Stimulated activated CD4-positive, alpha-beta T cell treated with anti-CD3 and anti-CD28 coated beads, Interleukin-4, amount 100 ng/mL, for 1 hour (primary cell): Measurements from ENCODE around the gene TATDN3.
"Not testable (repeated sequence)": the region's sequence is repeated elsewhere in the genome, so short reads cannot be mapped to it uniquely, and the experiment has no call there.

ENCODE experiments used
- DNase-seq: peaks from one replicate; pipeline ENCODE4 v3.0.0-alpha.2; 2020

TATDN3 gene

GRCh38 chr1:212791676-212792395 lies at the start of gene TATDN3, which contains the start of gene NSL1:
Gene TATDN3 (plus strand): TSS chr1:212791894. CDS start chr1:212791922, 28 bp downstream.
Gene NSL1 (minus strand): TSS chr1:212791777. CDS start chr1:212791763, 14 bp downstream.
- peak; percentile 96 for DNase-seq

- DNase-seq: no peak
These were observed 47.7 kb upstream of the TATDN3 start for GRCh38 chr1:212743901-212744475.

GRCh38 chr1:212745303-212745702 lies 46.4 kb upstream of the TATDN3 start:
- DNase-seq: no peak

- DNase-seq: no peak
These were observed 45.1 kb upstream of the TATDN3 start for GRCh38 chr1:212746546-212746945.

DNA sequence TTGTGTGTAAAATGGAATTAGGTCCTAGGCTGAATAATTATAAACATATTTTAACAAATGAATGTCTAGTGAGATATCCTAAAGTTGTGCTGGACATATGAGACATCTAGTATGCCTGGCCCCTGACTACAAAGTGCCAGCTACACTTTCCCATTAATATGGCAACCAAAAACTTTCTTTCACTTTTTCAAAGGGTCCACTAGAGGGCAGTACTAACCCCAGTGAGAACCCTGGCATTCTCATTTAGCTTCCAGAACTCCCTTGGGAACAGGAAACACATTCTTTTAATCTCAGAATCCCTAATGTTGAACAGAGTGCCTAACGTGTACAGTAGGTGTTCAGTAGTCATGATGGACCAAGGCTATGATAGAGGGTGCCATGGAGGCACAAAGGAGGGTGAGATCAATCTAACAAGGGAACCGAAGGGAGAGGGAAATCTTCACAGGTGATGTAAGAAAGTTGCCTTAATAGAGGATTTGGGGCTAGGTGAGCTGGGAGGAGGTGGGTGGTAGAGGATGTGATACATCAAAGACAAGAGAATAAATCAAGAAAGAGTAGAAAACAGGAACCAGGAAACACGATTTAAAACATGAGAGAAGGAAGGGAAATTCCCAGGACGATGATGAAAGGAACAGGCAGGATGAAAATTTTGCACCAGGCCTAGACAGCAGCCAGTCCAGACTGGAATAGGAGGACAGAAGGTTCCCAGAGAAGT lies 41.7 kb upstream of the TATDN3 start:
- DNase-seq: no peak

DNA sequence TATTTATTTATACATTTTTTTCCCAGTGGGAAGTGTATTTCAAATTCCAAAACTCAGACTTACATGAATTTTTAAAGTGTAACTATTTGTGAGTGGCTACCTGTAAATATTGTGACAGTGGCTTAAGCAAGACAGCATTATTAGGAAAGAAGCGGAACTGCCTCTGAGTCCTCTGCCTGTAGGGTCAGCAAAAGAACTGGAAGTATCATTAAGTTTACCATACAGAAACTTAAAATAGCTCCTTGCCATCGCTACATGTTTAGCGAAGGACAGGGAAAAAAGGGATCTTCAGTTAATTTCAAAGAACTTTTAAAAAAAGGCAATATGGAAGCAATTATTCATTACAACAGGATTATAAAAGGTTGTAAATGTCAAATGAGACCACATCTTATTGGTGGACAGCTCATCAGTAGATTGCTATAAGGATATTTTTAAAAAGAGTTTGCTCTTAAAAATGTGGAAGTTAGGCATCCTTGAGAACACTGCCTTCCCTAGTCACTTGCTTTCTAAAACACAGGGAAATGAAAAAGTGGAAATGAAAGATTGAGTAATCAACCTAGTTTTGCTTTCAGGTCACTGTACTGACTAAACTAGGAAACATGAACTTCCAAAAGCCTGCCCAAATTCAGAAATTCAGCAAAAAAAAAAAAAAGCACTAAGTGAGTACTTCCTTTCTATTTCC lies 39.3 kb upstream of the TATDN3 start:
- DNase-seq: no peak

DNA sequence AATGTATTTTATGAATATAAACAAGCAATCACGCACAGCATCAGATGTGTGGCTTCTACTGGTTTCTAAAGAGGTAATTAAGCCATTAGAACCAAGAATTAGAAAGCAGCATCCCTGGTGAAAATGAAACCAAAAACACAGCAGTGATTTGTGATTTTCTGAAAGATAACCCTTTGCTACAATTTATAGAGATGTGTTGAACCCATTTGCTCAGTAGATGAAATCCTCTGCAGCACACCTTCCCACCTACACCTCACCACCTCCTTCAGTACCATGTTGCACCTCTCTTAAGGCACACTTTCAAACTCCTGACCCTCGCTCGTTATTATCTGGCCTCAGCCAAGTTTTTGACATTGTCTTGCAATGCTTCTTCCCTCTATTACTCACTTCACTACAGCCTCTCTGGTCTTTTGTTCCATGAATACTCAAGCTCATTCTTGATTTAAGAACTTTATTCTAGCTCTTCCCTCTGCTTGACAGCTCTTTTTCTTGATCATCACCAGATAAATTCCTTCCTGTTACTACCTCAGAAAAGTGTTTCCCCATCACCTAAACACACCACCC lies 38.7 kb upstream of the TATDN3 start:
- DNase-seq: no peak

- no peak for DNase-seq
These were observed 37.9 kb upstream of the TATDN3 start for GRCh38 chr1:212753749-212754148.

DNA sequence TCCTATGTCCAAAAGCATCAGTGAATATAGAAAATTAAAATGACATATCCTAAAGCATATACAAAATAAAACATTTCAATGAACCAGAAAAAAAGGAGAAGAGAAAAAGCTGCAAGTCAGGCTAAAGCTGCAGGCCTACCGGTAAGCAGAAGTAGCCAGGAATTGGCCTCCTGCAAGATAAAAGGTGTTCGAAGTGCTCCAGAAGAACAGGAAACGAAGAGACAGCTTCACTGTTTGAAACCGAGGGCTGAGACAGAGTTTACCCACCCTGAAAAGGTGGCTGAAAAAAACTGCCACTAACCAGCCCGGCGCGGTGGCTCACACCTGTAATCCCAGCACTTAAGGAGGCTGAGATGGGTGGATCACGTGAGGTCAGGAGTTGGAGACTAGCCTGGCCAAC lies 37.5 kb upstream of the TATDN3 start:
- no peak for DNase-seq

DNA sequence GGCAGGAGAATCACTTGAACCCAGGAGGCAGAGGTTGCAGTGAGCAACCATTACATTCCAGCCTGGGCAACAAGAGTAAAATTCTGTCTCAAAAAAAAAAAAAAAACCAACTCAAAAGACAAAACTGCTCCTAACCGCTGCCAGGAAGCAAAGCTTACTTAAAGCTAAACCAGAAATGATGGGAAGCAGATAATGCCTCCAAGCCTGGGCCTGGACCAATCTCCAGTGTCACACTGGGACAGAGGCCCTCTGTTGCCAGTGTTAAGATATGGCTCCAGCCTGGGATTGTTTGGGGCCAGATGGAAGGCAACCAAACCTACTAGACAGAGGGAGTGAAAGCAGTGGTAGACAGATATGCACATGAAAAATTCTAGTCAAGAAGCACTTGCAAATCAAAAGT lies 37.0 kb upstream of the TATDN3 start:
- DNase-seq: no peak

DNA sequence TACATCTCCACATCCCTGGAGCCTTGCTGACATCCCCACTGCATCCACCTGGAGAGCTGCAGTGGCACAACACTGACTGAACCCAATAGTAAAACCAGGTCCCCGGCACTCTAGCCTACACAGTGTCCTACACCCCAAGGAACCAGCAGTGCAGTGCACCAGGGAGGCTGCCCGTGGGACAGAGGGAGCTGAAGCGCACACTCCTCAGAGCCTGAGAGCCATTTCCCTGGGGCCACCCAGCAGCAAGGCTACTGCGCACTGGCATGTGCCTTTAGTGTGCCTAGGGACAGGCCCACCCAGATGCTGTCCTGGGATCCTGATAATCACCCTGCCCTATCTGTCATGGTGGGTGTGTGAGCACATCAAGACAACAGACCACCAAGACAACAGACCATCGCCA lies 32.0 kb upstream of the TATDN3 start:
- DNase-seq: no peak

DNA sequence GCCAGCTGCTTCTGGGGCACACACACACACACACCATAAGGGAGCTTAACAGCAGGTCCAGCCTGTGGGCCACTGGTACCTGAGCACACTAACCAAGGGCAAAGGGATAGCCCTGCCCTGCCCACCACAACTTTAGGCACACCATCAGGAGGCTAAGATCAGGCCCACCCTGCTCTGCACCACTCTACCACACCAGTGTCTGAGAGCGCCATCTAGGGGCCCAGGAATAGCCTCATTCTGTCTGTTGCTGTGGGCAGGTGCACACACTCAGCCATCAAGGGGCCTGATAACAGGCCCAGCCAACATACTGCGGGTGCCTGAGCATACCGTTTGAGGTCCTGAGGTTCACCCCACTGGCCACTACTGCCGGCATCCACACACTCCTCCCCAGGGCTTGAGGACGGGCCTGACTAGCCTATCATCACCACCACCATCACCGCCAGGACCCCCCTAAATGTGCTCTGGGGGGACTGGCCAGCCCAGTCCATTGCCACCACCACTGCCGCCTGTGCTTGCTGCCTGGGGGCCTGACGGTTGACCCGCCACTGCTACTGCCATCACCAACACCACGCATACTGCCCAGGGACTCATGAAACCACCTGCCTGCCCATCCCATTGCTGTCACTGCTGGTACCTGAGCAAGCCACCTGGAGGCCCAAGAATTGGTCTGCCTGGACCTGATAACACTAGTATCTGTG lies 31.4 kb upstream of the TATDN3 start:
- peak; percentile 65 for DNase-seq

DNA sequence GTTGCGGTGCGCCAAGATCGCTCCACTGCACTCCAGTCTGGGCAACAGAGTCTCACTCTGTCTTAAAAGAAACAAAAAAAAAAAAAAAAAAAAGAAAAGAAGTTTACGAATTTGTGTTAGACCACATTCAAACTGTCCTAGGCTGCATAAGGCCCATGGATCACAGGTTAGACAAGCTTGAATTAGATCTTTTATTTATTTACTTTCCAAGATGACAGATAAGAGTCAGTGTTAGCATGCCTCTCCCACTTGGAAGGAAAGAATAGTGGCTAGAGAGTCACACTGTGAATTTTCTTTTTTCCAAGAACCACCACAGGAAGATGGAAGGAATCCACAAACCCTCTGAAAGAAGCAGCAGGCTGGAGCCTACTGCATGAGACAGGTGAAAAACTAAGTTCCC lies 29.5 kb upstream of the TATDN3 start:
- no peak for DNase-seq

- no peak for DNase-seq
These were observed 28.9 kb upstream of the TATDN3 start for GRCh38 chr1:212762839-212763238.

GRCh38 chr1:212764718-212765281 lies 26.9 kb upstream of the TATDN3 start:
- not testable (repeated sequence) for DNase-seq

DNA sequence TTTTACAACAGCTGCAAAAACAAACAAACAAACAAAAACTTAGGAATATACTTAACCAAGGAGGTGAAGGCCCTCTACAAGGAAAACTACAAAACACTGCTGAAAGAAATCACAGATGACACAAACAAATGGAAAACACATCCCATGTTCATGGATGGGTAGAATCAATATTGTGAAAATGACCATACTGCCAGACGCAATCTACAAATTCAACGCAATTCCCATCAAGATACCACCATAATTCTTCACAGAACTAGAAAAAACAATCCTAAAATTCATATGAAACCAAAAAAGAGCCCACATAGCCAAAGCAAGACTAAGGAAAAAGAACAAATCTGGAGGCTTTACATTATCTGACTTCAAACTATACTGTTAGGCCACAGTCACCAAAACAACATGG lies 24.9 kb upstream of the TATDN3 start:
- not testable (repeated sequence) for DNase-seq

GRCh38 chr1:212769459-212770167 lies 22.1 kb upstream of the TATDN3 start:
- no peak for DNase-seq

DNA sequence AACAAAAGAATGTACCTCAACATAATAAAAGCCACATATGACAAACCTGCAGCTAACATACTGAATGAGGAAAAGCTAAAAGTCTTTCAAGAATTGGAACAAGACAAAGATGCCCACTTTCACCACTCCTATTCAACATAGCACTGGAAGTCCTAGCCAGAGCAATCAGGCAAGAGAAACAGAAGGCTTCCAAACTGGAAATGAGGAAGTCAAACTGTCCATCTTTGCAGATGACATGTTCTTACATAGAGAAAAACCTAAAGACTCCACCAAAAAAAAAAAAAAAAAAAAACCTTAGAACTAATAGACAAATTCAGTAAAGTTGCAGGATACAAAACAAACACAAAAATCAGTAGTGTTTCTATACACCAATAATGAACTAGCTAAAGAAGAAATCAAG lies 20.4 kb upstream of the TATDN3 start:
- DNase-seq: no peak

GRCh38 chr1:212773011-212773410 lies 18.7 kb upstream of the TATDN3 start:
- DNase-seq: no peak

DNA sequence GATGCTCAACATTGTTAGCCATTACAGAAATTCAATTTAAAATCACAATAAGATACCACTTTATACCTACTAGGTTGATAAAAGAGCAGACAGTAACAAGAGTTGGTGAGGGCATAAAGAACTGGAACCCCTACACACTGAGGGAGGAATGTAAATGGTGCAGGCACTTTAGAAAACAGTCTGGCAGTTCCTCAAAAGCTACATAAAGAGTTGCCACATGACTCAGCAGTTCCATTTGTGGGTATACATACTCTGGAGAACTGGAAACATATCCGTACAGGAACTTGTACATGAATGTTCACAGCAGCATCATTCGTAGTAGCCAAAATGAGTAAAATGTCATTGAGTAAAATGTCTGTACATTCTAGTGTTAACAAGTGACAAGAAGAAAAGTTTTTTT lies 17.1 kb upstream of the TATDN3 start:
- DNase-seq: no peak

GRCh38 chr1:212775241-212775640 lies 16.5 kb upstream of the TATDN3 start:
- no peak for DNase-seq
